HG03045 (cell line): ENCODE measurements around the gene BMP5.
"Not testable (repeated sequence)": the region's sequence is repeated elsewhere in the genome, so short reads cannot be mapped to it uniquely, and the experiment has no call there.

ENCODE experiments used
- ATAC-seq: cut with Tn5 transposase; IDR thresholded peaks from one replicate; pipeline ENCODE4 v1.9.1; 2021; ENCODE audit warnings: mild to moderate bottlenecking, moderate library complexity; ENCODE audit not compliant: unreplicated experiment

BMP5 gene

GRCh38 chr6:55875400-55875799 lies at the start of gene BMP5:
TSS of gene BMP5 (minus strand) at chr6:55875590. CDS start at chr6:55874865, 725 bp downstream.
- no peak for ATAC-seq

GRCh38 chr6:55922406-55922805 lies 47.0 kb upstream of the BMP5 start:
- ATAC-seq, result no peak

DNA sequence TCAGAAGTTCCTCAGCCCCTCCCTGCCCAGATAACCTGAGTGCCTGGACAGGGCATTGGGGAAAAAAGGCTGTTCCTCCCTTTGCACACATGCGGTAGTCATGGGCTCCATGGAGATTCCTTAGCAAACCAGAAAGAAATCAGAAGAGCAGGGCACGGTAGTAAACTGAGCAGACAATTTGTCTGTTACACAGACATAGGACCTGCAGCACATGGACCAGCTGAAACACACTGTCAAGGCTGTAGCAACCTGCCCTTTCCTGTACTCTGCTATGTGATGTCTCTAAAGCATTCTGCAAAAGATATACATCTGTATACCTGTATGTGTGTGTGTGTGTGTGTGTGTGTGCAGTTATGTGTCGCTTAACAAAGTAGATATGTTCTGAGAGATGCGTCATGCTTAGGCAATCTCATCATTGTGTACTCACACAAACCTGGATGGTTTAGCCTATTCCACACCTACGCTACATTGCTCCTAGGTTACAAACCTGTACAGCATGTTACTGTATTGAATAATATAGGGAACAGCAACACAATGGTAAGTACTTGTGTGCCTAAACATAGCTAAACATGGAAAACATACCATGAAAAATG lies 44.4 kb upstream of the BMP5 start:
- no peak for ATAC-seq

- ATAC-seq, result no peak
These were observed 43.2 kb upstream of the BMP5 start for GRCh38 chr6:55918639-55919038.

GRCh38 chr6:55917751-55918415 lies 42.5 kb upstream of the BMP5 start:
- no peak for ATAC-seq

DNA sequence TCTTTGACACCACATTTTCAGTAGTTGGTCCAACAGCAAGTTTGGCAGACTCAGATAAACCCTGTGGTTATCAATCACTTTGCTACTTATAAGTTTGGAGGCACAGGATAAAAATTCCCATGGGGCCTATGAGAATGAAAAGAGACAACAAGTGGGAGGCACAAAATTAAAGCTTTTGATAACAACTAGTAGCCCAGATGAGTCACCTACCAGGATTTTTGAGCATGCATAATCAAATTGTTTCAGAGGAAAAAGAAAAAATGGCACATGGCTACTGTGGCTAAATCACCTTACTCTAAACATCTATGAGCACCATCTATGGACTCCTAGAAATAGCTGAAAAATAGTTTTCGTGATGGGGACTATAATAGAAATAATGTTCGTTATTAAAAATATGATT lies 40.8 kb upstream of the BMP5 start:
- ATAC-seq, result no peak

DNA sequence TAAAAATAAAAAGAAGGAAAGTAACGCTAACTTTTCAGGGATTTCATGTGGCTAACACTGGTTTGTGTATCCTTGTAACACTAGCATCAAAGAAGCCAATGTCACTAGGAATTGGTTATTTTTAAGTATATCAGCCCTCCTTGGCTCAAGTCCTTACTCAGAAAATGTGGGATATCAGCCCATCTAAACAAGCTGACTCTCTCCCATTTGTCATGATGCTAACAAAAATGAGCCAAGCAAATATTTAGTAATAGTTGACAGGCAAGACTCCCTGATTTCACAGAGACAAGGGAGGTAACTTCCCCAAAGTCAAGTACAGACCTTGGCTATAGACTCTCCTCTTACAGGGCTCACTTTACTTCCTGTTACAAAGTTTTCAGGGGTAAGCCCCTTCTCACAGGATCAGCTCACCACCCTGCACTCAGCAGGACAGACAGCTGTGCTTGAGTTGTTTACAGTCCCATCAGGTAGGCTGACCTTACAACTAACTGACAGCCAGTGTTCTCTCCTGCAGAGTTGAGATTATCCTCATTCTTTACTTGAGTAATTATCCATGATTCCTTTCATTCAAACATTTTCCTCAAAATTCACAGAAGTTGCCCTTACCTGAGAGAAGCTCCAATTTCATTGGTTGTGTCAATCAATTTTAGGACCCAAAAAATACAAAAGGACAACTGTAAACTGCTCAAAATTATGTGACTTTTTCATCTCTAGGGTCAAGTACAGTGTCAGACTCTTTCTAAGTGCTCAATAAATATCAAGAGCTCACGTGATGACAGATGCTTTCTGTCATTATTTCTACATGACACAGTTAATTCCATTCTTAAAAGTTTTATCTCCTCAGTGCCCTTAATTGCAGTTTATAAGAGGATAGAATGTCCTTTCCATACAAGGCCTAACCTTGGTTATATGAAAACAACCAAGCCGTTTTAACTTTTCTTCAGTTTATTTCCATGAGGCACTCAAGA lies 38.1 kb upstream of the BMP5 start:
- no peak for ATAC-seq

GRCh38 chr6:55910466-55910865 lies 35.1 kb upstream of the BMP5 start:
- ATAC-seq, result not testable (repeated sequence)

DNA sequence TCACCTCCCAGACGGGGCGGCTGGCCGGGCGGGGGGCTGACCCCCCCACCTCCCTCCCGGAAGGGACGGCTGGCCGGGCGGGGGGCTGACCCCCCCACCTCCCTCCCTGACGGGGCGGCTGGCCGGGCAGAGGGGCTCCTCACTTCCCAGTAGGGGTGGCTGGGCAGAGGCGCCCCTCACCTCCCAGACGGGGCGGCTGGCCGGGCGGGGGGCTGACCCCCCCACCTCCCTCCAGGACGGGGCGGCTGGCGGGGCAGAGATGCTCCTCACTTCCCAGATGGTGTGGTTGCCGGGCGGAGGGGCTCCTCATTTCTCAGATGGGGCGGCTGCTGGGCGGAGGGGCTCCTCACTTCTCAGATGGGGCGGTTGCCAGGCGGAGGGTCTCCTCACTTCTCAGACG lies 34.5 kb upstream of the BMP5 start:
- not testable (repeated sequence) for ATAC-seq

- no peak for ATAC-seq
These were observed 27.4 kb upstream of the BMP5 start for GRCh38 chr6:55902796-55903195.

DNA sequence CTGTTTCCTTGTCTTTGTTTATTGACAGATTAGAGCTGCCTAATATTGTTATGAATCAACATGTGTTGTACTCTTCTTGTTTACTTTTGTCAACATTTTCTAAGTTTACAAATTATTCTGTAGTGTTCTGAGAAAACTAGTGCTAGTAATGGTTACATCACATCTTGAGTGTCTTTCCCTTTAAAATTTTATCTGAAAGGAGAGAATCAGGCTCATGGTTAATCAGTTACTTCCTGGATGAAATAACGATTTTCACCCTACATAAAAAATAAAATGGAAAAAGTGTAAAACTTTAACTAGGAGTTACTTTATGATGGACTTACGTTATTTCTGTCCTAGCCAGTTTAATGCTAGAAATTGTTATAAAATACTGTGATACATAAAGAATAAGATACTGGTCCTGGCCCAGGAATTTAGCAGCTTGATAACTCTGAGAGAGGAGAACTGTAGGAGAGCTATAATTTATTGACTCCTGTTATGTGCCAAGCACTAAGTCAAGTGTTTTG lies 26.4 kb upstream of the BMP5 start:
- ATAC-seq, result no peak

DNA sequence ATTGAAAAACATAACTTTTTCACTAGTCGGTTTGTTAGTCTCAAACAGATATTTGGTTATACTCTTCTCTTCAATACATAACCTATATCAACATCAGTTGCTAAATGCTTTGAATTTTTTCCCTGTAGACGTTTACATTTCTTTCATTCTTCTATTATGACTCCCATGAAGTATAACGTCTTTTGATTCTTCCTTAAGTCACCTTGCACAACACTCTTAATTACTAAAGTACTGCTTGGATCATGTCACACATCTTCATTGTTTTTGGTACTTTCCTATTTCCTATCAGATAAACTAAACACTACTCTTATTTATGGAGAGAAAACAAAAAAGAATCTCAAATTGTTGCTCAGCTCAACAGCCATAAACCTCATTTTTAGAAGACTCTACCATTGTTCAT lies 23.0 kb upstream of the BMP5 start:
- no peak for ATAC-seq

DNA sequence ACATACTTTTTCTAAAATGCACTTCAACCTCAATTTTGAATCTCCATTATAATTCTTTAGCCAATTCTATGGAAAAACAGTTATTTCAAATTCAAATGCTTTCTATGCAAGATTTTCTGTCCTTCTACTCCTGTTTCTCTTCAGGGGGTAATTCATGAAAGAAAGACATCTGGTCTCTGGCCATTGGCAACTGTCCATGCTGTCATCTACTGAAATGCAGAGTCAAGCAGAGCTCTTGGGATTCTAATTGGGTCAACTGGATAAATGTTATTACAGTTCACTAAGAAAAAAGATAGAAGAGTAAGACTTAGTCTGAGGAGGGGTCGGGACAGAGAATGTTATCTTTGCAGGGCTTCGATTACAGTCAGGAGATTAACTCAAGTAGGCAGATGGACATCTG lies 22.0 kb upstream of the BMP5 start:
- no peak for ATAC-seq

GRCh38 chr6:55895972-55896730 lies 20.8 kb upstream of the BMP5 start:
- no peak for ATAC-seq

GRCh38 chr6:55892749-55893357 lies 17.5 kb upstream of the BMP5 start:
- no peak for ATAC-seq

DNA sequence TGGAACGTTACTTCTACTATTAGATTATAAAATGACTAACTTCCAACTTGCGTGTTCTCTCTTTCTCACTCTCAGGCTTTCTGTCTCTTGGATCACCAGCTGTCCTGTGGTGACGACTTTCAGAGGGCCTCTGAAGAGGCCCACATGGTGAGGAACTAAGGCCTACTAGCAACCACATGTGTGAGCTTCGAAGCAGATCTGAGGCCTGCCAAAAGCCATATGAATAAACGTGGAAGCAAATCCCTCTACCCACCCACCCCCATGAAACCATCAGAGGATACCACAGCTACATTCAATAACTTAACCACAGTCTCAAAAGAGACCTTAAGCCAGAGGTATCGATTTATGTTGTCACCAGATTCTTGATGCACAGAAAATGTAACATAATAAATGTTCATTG lies 13.5 kb upstream of the BMP5 start:
- no peak for ATAC-seq

DNA sequence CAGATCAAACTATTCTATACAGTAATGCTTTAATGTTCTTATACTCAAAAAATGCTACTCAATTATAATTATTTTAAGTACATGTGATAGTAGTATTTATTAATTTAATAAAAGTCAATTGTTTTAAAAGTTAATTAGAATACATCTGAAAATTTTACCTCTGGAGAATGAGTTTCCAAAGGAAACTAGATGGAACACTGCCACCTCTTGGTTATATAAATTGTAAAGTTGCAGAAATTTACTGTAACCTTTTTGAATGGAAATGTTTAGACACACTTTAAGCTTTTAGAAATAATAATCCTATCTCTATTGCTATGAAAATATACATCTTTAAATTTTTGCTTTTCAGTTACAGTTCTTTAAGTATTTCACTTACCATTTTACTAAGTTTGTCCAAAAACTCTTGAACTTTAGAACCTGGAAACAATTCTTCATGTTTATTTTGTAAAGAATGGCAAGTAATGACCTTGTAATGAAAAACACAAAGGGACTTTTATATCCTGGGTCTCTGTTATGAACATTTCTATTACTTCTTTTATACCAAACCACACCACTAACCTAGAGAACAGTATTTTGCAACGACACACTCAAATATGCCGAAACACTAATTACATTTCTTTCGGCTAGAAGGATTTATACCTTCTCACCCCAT lies 10.9 kb upstream of the BMP5 start:
- ATAC-seq, result no peak

- ATAC-seq, result no peak
These were observed 7.6 kb upstream of the BMP5 start for GRCh38 chr6:55882718-55883569.

- ATAC-seq, result no peak
These were observed 1.9 kb upstream of the BMP5 start for GRCh38 chr6:55877283-55877682.
